ENCODE results near the gene ZNF140.

Gene ZNF140

GRCh38 chr12:133061954-133062353, 18.8 kb upstream of the ZNF140 start:
- H3K79me2 ChIP-seq (ENCODE audit: insufficient read depth, low read length), result no peaks in the 10 kb centered on the region
- no peaks in the 10 kb centered on the region for H3K27me3 ChIP-seq (ENCODE audit: insufficient read depth, low read length)
- no peaks in the 10 kb centered on the region for H3K9me2 ChIP-seq (ENCODE audit: low read depth, low read length)
- H3K4me1 ChIP-seq (ENCODE audit: insufficient read depth, low read length, severe bottlenecking), result no peaks in the 10 kb centered on the region
- TF ChIP-seq EZH2 (IDR thresholded peaks at IDR 0.05; ENCODE audit: borderline replicate concordance, low read length), result no peak
- TF ChIP-seq CTCF (IDR thresholded peaks at IDR 0.05; ENCODE audit: low read length), result no peak
- no peaks in the 10 kb centered on the region for H4K20me1 ChIP-seq (ENCODE audit: insufficient read depth, low read length)
- no peak overlapping the region for H3K4me3 ChIP-seq (ENCODE audit: low read depth, low read length, poor library complexity, severe bottlenecking)
- peaks cover 17% of the 10 kb centered on the region for H3K36me3 ChIP-seq (ENCODE audit: insufficient read depth, low read length)
- H3F3A ChIP-seq (ENCODE audit: insufficient read depth, low read length), result 0 out of 2 replicates have a peak, but pooled peaks cover 4% of the 10 kb centered on the region
- H3K9me3 ChIP-seq (ENCODE audit: low read length), result peaks cover 86% of the 10 kb centered on the region
- no peak overlapping the region for H2AFZ ChIP-seq (ENCODE audit: low read length)
- no peak overlapping the region for H3K27ac ChIP-seq (ENCODE audit: low read depth, low read length, poor library complexity, severe bottlenecking)
- no peak overlapping the region for H3K4me2 ChIP-seq (ENCODE audit: low read length)
- H3K9ac ChIP-seq (ENCODE audit: low read length), result no peak overlapping the region

GRCh38 chr12:133063556-133063955, 17.2 kb upstream of the ZNF140 start:
- peaks cover 76% of the 10 kb centered on the region for H3K9me3 ChIP-seq (ENCODE audit: low read length)
- TF ChIP-seq CTCF (IDR thresholded peaks at IDR 0.05; ENCODE audit: low read length), result no peak
- no peak for TF ChIP-seq EZH2 (IDR thresholded peaks at IDR 0.05; ENCODE audit: borderline replicate concordance, low read length)

GRCh38 chr12:133073836-133074235, 6.9 kb upstream of the ZNF140 start:
- Histone ChIP-seq H3K27ac (ENCODE audit: low read depth, low read length, poor library complexity, severe bottlenecking) (no peak overlapping the region), H3K4me2 (ENCODE audit: low read length) (no peak overlapping the region), H3K36me3 (ENCODE audit: insufficient read depth, low read length) (no peaks in the 10 kb centered on the region), H3K4me1 (ENCODE audit: insufficient read depth, low read length, severe bottlenecking) (no peaks in the 10 kb centered on the region), H3K4me3 (ENCODE audit: low read depth, low read length, poor library complexity, severe bottlenecking) (no peak overlapping the region), H3K27me3 (ENCODE audit: insufficient read depth, low read length) (no peaks in the 10 kb centered on the region), H4K20me1 (ENCODE audit: insufficient read depth, low read length) (no peaks in the 10 kb centered on the region), H3F3A (ENCODE audit: insufficient read depth, low read length) (no peaks in the 10 kb centered on the region), H3K9me3 (ENCODE audit: low read length) (peaks cover 32% of the 10 kb centered on the region; the same call in 1 of the 2 replicates), H2AFZ (ENCODE audit: low read length) (no peak overlapping the region), H3K79me2 (ENCODE audit: insufficient read depth, low read length) (no peaks in the 10 kb centered on the region), H3K9ac (ENCODE audit: low read length) (no peak overlapping the region), H3K9me2 (ENCODE audit: low read depth, low read length) (no peaks in the 10 kb centered on the region)
- no peak for TF ChIP-seq EZH2 (IDR thresholded peaks at IDR 0.05; ENCODE audit: borderline replicate concordance, low read length)
- no peak for TF ChIP-seq CTCF (IDR thresholded peaks at IDR 0.05; ENCODE audit: low read length)

More at GRCh38 chr12:133063556-133063955, 17.2 kb upstream of the ZNF140 start:
- Histone ChIP-seq H3K27me3 (ENCODE audit: insufficient read depth, low read length) (no peaks in the 10 kb centered on the region), H3K9me2 (ENCODE audit: low read depth, low read length) (no peaks in the 10 kb centered on the region), H3F3A (ENCODE audit: insufficient read depth, low read length) (0 out of 2 replicates have a peak, but pooled peaks cover 4% of the 10 kb centered on the region), H3K9ac (ENCODE audit: low read length) (no peak overlapping the region), H3K79me2 (ENCODE audit: insufficient read depth, low read length) (no peaks in the 10 kb centered on the region), H3K4me1 (ENCODE audit: insufficient read depth, low read length, severe bottlenecking) (no peaks in the 10 kb centered on the region), H3K27ac (ENCODE audit: low read depth, low read length, poor library complexity, severe bottlenecking) (no peak overlapping the region), H3K4me2 (ENCODE audit: low read length) (no peak overlapping the region), H3K36me3 (ENCODE audit: insufficient read depth, low read length) (peaks cover 1% of the 10 kb centered on the region; the same call in 1 of the 2 replicates), H3K4me3 (ENCODE audit: low read depth, low read length, poor library complexity, severe bottlenecking) (no peak overlapping the region), H2AFZ (ENCODE audit: low read length) (no peak overlapping the region), H4K20me1 (ENCODE audit: insufficient read depth, low read length) (no peaks in the 10 kb centered on the region)

Measured in OCI-LY1 (cell line).